ENCODE measurements around the gene SFMBT2. TPM values are rescaled to one million over a fixed set of nuclear protein-coding genes. Genes with fewer than 3 reads are reported as not detected.
"Not testable (repeated sequence)": the region's sequence is repeated elsewhere in the genome, so short reads cannot be mapped to it uniquely, and the experiment has no call there.

Gene SFMBT2
- total RNA-seq, 1 donor from 2014 or later = 9.1 TPM

- no peak for DNase-seq (ENCODE audit: low spot score, unreplicated experiment)
- TF ChIP-seq CTCF (IDR thresholded peaks at IDR 0.05; ENCODE audit: unreplicated experiment) = no peak
- no peak overlapping the region for H3K27ac Mint-ChIP-seq
- no peaks in the 10 kb centered on the region for H3K9me3 Mint-ChIP-seq (ENCODE audit: low read depth)
- H3K36me3 Mint-ChIP-seq (ENCODE audit: insufficient read depth) = peaks cover 9% of the 10 kb centered on the region
- H3K27me3 Mint-ChIP-seq = peaks cover 9% of the 10 kb centered on the region
- peaks cover 4% of the 10 kb centered on the region for H3K4me1 Mint-ChIP-seq (ENCODE audit: low read depth)
- H3K4me3 Mint-ChIP-seq (ENCODE audit: low read depth) = no peak overlapping the region
These were observed 226.0 kb downstream of the SFMBT2 start for GRCh38 chr10:7184660-7185366.

- H3K36me3 Mint-ChIP-seq (ENCODE audit: insufficient read depth); DNase-seq (ENCODE audit: low spot score, unreplicated experiment); H3K27me3 Mint-ChIP-seq; H3K27ac Mint-ChIP-seq; H3K9me3 Mint-ChIP-seq (ENCODE audit: low read depth); H3K4me1 Mint-ChIP-seq (ENCODE audit: low read depth); H3K4me3 Mint-ChIP-seq (ENCODE audit: low read depth): not testable (repeated sequence)
These were observed 226.7 kb downstream of the SFMBT2 start for GRCh38 chr10:7184116-7184515.

GRCh38 chr10:7182327-7182726 is 228.5 kb downstream of the SFMBT2 start:
- DNase-seq (ENCODE audit: low spot score, unreplicated experiment); H3K27ac Mint-ChIP-seq; H3K4me1 Mint-ChIP-seq (ENCODE audit: low read depth); H3K36me3 Mint-ChIP-seq (ENCODE audit: insufficient read depth); H3K27me3 Mint-ChIP-seq; H3K9me3 Mint-ChIP-seq (ENCODE audit: low read depth); H3K4me3 Mint-ChIP-seq (ENCODE audit: low read depth): not testable (repeated sequence)

DNA sequence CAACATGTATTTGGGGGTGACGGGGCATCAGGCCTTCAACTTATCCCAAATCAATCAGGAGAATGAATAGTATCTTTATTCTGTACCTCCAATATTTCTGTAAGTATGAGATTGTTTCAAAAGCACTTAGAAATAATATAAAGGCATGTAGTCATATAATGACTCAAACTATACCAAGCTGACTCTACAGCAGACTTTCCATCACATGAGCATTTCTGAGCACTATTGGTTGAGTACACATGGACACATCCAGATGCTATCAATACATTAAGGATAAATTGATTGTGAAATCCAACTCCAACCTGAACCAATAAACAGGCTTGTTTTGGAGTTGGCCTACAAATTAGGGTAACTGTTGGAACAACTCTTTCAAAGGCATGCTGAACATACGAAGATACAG is 229.4 kb downstream of the SFMBT2 start:
- Mint-ChIP-seq H3K27ac (no peak overlapping the region), H3K27me3 (peaks cover 7% of the 10 kb centered on the region), H3K4me3 (ENCODE audit: low read depth) (no peak overlapping the region)

GRCh38 chr10:7179536-7179935 is 231.3 kb downstream of the SFMBT2 start:
- peaks cover 8% of the 10 kb centered on the region for H3K36me3 Mint-ChIP-seq (ENCODE audit: insufficient read depth)
- TF ChIP-seq CTCF (IDR thresholded peaks at IDR 0.05; ENCODE audit: unreplicated experiment) = no peak
- DNase-seq (ENCODE audit: low spot score, unreplicated experiment) = no peak
- no peak overlapping the region for H3K27ac Mint-ChIP-seq
- H3K27me3 Mint-ChIP-seq = peaks cover 7% of the 10 kb centered on the region
- no peak overlapping the region for H3K4me3 Mint-ChIP-seq (ENCODE audit: low read depth)
- H3K9me3 Mint-ChIP-seq (ENCODE audit: low read depth) = no peaks in the 10 kb centered on the region
- no peaks in the 10 kb centered on the region for H3K4me1 Mint-ChIP-seq (ENCODE audit: low read depth)

More for the DNA sequence above, 229.4 kb downstream of the SFMBT2 start:
- no peak for DNase-seq (ENCODE audit: low spot score, unreplicated experiment)
- H3K36me3 Mint-ChIP-seq (ENCODE audit: insufficient read depth) = peaks cover 6% of the 10 kb centered on the region
- TF ChIP-seq CTCF (IDR thresholded peaks at IDR 0.05; ENCODE audit: unreplicated experiment) = no peak
- no peaks in the 10 kb centered on the region for H3K4me1 Mint-ChIP-seq (ENCODE audit: low read depth)
- H3K9me3 Mint-ChIP-seq (ENCODE audit: low read depth) = no peaks in the 10 kb centered on the region

DNA sequence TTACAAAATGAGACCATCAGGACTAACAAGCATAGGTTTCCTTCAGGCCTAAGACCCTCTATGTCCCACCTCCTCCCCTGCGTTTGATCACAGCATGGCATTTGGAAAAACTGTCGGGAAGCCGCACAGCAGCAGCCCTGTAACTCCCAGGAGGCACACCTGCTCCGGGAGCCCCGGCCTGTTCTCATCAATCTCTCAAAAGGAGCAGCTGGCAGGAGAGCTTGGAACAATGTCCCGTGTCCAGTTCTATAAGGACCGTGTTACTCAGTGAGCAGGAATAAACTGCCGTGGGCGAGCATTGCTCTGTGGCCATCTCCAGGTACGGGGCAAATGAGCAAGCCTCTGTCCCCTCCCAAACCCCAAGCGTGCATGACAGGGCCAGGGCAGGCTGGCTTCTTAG is 236.9 kb downstream of the SFMBT2 start:
- H3K4me1 Mint-ChIP-seq (ENCODE audit: low read depth) = no peaks in the 10 kb centered on the region
- no peak for TF ChIP-seq CTCF (IDR thresholded peaks at IDR 0.05; ENCODE audit: unreplicated experiment)
- H3K36me3 Mint-ChIP-seq (ENCODE audit: insufficient read depth) = peaks cover 7% of the 10 kb centered on the region
- no peaks in the 10 kb centered on the region for H3K9me3 Mint-ChIP-seq (ENCODE audit: low read depth)
- DNase-seq (ENCODE audit: low spot score, unreplicated experiment) = no peak
- H3K4me3 Mint-ChIP-seq (ENCODE audit: low read depth) = no peak overlapping the region
- no peak overlapping the region for H3K27ac Mint-ChIP-seq
- no peaks in the 10 kb centered on the region for H3K27me3 Mint-ChIP-seq
